Bone marrow (tissue), 2 donors: ENCODE results near the gene MEN1.
"Not testable (repeated sequence)": the region's sequence is repeated elsewhere in the genome, so short reads cannot be mapped to it uniquely, and the experiment has no call there.

Experiments
- DNase-seq, 2 donors: peaks; one replicate each; lab custom pipeline; 2025; lab: John Stamatoyannopoulos, UW

Gene MEN1

GRCh38 chr11:64845776-64846129 is 35.4 kb upstream of the MEN1 start:
- DNase-seq, result not testable (repeated sequence)

GRCh38 chr11:64845129-64845775 is 34.9 kb upstream of the MEN1 start:
- no peak for DNase-seq

GRCh38 chr11:64844330-64845128 is 34.2 kb upstream of the MEN1 start, which contains the start of gene CDC42BPG:
TSS of gene CDC42BPG (minus strand) at chr11:64844653. CDS start at chr11:64844569, 84 bp downstream.
- DNase-seq, result peak in 1 of 2 donors; percentile 21

DNA sequence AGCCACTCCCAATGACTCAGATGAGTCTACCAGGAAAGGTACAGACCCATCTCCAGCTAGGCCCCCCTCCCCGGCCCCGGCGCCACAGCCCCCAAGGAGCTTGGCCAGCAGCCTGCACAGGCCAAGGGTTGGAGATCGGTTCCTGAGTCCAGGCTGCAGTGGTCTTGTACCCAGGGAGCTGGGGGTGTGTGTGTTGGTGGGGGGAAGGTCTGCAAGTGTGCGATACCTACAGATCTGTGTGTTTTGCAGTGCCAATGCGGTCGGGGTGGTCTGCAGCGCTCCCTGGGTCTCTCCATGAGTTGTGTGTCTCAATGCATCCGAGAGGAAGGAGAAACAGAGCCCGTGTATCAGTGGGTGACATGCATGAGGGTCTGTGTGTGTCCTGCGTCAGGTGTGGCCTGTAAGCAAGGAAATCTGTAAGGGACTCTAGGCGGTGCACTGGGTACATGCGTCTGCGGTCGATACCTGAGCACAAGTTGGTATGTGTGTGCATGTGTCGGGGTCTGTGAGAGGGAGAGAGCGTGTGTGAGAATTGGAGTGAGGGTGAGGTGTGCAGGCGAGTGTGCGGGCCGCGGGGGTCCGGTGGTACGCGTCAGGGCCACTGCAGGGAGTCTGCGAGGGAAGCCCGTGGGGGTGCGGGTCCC is 33.5 kb upstream of the MEN1 start:
- no peak for DNase-seq

DNA sequence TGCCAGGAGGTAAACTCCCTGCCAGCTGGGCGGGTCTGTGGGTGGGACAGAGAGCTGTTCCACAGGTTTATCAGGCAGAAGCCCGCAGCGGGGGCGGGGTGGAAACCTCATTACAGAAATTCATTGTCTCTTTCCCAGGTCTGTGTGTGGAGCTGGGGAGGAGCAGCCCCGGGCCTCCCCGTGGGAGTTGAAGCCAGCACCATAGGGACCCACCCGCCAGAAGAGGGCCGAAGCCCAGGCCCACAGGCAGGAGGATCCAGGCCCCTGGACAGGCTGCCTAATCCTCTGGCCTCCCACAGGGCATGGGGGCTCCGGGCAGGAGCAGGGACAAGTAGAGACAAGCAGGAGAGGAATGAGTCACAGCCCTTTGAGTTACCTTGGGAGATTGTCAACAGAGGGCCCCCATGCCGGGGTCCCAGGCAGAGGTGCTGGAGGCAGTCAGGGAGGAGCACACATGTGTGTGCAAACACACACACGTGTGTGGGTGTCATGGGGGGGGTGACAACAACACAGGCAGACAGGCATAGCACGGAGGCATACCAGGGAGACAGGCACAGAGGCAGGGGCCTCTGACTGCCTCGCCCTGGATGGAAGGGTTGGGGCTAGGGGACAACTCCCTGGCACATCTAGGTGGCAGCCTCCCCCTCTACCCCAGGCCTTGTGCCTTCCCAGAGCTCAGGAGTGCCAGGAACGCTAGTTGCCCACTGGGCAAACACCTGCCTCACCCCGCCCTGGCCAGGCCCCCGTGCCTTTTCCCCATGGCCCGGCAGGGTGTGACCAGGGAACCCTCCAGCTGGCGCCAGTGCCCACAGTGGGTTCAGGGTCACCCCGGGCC is 32.7 kb upstream of the MEN1 start:
- no peak for DNase-seq

DNA sequence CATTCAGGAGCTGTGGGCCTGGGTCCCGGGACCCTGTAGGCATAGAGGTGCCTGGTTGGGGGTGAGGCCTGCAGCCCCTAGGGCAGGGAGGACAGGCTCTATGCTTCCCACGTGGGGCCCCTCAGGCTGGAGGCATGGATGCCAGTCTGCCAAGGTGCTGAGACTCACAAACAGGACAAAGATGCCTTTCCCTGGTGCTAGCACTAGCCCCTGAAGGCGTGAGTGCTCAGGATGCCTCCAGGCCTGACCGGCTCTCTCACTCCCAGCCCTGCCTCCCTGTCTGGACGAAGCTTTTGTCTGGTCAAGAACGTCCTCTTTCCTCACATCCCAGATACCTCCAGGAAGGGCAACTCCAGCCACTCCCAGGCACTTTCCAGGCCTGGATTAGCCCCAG is 32.0 kb upstream of the MEN1 start:
- DNase-seq, result no peak

GRCh38 chr11:64841592-64842365 is 31.4 kb upstream of the MEN1 start:
- no peak for DNase-seq

DNA sequence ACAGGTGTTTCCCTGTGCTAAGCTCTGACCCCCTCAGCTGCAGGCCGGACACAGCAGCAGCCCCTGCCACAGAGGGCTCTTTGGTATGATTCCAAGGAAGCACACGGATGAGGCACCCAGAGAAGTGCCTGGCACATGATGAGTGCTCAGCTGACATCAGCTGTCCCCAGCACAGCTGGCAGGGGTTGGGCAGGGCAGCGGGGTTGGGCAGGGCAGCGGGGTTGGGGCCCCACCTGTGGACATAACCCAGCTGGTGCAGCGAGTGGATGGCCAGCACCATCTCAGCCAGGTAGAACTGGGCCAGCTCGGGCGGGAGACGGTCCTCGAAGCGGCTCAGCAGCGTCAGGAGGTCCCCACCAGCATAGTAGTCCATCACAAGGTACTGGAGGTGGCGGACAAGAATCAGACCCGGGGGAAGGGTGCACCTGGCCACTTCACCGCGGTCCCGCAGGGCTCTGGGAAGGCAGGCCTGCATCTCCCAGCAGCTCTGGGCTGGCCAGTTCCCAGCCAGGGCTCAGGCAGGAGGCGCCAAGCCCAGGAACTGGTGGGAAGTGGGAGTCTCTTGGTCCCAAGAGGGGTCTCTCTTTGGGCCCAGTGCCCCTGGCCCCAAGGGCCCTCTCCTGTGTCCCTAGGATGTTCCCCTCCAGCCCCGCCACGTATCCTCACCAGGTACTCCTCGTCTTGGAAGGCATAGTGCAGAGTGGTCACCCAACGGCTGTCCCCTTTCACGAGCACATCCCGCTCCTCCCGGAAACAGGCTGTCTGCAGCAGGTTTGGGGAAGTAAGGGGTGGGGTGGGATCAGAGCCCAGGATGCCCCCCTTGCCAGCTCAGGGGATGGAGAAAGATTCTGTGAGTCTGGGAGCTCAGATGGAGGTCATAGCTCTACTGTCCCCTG is 29.8 kb upstream of the MEN1 start:
- no peak for DNase-seq

- DNase-seq, result no peak
Measured at GRCh38 chr11:64839335-64839734, 29.0 kb upstream of the MEN1 start.

DNA sequence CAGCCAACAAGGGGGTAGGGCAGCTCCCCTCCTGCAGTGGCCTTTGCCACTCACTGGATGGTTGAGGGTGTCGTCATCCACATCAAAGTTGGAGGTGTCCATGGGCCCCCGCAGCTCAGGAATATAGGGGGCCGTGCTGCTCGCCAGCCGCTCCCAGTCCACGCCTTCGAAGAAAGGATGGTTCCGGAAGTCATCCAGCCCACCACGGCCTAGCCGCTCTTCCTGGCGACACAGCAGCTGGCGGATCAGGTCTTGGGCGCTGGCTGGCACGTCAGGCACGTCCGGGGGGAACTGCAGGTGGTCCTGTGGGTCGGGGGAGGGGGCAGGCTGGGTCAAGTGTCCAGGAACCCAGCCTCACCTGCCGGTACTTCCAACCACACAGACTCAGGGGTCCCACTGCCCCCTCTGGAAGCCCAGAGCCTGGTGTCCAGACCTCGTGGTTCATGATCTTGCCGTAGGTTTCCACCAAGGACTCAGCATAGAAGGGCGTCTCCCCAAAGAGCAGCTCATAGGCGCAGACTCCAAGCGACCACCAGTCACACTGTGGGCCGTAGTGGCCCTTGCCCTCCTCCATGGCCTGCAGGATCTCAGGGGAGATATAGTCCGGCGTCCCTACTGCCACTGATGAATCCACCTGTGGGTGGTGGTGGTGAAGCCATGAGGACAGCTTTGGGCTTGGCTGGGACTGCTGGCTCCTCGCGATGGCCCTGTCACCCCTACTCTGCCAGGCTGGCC is 28.4 kb upstream of the MEN1 start:
- no peak for DNase-seq

- DNase-seq, result no peak
Measured at GRCh38 chr11:64837887-64838351, 27.6 kb upstream of the MEN1 start.

DNA sequence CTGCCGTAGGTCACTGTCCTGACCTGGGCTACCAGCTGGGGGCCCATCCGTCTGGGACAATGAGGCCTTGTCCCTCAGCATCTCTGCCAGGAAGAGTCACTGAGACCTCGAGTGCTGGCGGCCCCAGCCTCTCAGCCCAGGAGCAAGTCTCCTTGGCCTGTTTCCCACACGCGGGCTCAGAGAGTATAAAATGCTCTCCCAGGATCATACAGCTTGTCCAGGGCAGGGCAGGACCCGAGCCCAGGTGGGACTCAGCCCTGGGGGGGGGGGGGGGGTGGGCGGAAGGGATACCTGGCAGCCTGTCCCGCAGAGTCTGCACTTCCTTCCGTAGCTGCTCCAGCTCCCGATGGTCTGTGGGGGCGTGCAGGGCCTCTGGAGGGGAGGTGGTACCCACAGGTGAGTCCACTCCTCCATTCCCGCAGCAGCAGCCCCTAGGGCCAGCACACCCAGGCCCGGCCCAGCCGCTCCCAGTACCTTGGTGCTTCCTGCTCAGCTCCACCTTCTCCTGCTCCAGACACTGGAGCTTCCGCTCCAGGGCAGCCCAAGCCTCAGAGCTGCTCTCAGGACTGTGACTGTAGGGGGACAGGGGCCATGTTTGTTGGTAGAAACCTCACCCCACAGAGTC is 26.2 kb upstream of the MEN1 start:
- DNase-seq, result no peak

DNA sequence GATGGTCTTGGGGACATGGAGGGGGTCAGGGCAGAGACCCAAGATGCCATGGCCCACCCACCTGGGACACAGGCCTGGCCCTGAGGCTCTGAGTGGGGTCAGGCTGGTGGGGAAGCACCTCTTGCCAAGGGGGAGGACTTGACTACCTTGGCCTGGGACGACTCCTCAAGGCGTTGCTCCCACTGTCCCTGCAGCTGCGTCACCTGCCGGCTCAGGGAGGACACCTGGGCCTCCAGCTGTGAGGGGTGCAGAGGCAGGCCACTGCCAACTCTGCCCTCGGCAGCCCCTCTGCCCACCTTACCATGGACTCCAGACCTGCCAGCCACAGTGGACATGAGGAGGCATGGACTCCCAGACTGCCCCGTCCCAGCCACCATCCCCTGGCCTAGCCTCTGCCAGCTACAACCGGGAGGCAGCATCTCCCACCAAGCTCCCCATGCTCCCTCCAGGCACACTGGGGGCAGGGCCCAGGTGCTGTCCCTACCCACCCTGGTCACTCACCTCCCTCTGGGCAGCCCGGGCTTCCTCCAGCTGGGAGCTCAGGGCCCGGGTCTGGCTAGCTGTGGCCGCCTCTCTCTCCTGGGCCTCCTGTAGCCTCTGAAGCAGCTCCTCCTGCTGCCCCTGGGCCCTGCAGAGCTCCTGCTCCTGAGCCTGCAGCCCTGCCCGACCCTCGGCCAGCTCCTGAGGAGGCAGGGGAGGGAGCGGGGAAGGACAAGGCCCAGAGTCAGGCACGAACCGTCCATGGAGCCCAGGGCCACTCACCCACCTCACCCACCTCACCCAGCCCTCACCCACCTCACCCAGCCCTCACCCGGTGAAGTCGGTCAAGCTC is 25.5 kb upstream of the MEN1 start:
- DNase-seq, result no peak

- no peak for DNase-seq
Measured at GRCh38 chr11:64834723-64835615, 24.6 kb upstream of the MEN1 start.

DNA sequence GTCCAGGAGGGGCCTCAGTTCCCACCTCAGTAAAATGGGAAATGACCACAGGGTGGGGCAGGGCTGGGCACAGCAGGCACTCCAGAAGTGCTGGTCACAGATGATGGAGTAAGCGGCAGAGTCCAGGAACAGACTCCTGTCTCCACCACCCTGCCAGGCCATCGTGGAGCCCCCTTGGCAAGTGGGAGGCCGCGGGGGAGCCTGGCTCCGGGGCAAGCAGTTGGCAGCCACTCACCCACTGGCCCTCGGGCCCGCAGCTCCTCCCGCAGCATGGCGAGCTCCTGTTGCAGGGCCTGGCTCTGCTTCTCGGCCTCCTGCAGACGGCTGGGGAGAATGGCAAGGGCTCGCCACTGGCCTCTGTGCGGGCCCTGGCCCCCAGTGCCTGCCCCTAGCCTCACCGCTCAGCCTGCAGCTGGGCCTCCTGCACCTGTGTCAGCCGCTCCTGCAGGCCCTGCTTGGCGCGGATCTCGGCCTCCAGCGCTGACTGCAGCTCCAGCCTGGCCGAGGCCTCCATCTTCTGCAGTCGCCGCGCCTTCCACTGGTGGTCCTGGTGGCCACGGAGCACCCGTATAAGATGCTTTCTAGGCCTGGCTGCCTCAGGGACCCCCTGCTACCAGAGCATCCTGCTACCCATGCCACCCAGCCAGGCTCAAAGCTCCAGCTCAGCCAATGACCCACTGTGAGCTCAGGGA is 23.8 kb upstream of the MEN1 start:
- DNase-seq, result no peak

DNA sequence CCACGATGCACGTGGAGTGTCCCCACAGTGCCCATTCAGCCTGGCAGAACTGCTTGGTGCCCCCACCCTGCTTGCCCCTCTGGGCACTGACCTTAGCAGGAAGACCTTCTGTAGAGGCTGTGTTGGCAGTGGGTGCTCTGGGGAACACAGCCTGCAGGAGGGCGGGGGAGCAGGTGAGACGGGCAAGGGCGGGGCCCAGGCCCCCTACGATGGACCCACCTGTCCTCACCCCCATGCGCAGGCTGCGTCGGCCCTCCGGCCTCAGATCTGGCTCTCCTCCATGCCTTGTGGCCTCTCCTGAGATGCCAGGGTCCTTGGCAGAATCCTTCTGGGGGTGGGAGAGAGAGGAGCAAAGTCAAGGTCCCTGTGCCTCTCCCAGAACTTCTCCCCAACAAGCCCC is 23.2 kb upstream of the MEN1 start:
- DNase-seq, result no peak

GRCh38 chr11:64833198-64833502 is 22.8 kb upstream of the MEN1 start:
- DNase-seq, result no peak
